SIG-M5 (cell line): ENCODE data around the gene AKT1.
"Not testable (repeated sequence)": the region's sequence is repeated elsewhere in the genome, so short reads cannot be mapped to it uniquely, and the experiment has no call there.

ENCODE experiments used
- DNase-seq: peaks from one replicate; lab custom pipeline; 2025; lab: John Stamatoyannopoulos, UW

AKT1 gene

DNA sequence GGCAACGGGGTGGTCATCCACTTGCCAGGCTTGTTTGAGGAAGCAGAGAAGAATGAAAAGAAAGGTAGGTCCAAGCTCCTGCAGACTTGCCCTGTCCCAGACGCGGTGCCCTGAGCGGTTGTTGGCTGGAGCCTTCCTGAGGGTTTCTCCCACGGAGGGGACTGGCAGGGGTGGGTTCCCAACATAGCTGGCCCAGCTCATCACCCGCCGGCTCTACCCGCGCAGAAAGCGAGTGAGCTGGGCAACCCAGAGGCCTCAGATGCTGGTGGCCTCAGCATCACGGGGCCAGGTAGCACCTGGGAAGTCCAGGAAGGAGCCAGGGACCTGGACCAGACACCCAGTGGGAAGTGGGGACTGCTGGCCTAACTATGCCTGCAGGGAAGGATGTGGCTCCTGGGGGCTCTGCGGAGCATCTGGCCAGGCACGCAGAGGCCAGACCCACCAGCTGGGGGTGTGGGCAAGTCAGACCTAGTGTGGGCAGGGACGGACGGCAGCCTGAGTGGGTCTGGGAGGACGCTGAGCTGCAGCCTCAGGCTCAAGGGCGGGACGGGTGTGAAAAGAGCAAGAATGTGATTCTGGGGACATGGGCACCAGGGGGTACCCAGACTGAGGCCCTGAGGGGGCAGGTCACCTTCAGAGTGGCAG, 57.1 kb downstream of the AKT1 start:
- DNase-seq = no peak

GRCh38 chr14:104735830-104736642, 59.5 kb downstream of the AKT1 start:
- DNase-seq = no peak

DNA sequence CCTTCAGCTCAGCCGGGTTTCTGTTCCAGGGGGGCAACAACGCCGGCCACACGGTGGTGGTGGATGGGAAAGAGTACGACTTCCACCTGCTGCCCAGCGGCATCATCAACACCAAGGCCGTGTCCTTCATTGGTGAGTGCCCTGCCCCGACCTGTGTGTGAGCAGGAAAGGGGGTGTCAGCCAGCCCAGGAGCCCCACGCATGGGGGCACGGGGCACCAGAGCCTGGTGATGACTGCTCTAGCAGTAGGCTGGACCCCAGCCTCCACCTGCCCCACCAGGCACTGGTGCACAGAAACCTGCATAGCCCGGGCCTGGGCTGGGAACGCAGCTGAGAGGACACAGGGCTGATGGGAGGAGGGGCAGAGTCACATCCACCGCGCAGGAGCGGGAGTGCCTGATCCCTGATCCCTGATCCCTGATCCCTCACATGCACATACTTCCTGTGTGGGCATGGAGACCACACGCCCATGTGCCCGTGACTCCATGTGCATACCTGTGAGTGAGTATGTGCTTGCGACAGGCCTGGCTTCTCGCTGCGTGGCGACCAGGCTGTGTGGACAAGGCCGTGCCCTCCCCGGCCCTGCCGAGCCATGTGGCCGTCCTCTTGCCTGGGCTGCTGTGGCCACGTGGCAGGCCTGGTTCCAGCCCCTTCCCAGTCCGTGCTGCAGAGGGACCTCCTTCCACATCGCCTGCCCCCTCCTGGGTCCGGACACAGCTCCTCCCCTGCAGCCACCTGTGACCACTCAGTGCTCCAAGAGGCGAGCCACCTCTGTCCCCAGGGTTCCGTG, 60.4 kb downstream of the AKT1 start:
- DNase-seq = no peak

DNA sequence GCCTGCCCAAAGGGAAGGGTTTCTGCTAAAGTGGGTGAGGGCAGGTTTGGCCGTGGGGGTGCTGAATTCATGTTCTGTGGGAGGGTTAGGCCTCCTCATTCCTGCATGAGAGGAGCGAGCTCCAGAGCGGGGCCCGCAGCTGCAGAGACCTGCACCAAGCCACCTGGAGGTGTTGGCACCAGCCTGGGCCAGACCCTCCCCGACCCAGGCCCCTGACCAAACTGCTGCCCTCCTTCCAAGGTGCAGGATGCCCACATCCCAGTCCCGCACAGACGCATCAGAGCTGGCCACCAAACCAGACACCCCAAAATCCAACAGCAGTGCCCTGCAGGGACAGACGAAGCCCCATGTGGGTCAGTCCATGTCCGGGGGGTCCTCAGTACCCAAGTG, 61.0 kb downstream of the AKT1 start:
- DNase-seq = no peak

GRCh38 chr14:104734051-104734587, 61.4 kb downstream of the AKT1 start:
- no peak for DNase-seq

DNA sequence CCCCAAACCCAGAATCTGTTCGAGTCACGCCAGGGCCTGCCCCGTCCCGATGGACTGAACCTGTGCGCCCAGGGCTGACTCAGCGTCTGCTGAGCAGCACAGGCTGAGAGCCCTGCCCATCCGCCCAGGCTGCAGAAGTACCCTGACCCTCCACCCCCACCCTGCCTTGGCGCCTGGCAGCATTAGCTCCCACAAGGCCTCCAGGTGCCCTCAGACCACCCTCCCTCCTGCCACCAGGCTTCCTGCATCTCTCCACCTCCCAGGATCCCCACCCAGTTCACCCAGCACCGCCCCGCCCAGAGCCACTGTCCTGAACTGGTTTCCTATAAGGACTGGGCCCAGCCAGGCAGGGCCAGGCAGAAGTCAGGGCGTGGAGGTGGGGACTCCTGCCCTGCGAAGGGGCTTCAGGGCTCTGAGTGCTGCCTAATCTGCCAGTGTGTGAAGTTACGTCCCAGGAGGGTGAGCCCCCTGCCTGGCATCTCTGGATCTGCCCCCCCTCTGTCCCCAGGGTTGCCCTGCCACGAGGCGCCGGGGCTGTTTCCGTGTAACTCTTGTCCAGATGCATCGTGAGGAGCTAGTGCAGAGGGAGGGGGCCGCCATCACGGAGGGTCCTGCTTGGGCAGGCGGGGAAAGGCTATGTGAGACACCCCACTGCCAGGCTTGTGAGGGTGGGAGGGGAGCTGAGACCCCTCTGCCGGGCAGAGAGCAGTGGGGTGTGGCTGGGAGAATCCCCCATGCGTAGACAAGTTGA, 62.4 kb downstream of the AKT1 start:
- DNase-seq = no peak

DNA sequence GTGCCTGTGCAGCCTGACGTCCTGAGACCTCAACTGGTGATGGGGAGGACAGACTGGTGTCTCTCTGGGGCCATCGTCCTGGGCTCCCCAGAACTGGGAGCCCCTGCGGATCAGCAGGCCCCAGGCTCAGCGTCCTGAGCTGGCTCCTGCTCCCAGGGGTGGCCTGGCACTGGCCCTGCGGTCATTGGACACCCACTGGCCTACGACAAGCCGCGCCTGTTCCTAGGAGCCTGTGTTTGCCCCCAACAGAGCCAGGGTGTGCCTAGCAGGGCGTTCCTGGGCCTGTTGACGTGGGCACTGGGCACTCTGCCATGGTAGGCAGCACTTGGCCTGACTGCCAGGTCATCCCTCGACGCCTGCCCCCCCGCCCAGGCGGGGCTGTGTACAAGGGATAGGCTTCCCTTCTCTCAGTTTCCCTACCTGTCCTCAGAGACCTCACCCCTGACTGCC, 63.2 kb downstream of the AKT1 start:
- no peak for DNase-seq

- no peak for DNase-seq
Measured at GRCh38 chr14:104731320-104732294, 63.9 kb downstream of the AKT1 start.

DNA sequence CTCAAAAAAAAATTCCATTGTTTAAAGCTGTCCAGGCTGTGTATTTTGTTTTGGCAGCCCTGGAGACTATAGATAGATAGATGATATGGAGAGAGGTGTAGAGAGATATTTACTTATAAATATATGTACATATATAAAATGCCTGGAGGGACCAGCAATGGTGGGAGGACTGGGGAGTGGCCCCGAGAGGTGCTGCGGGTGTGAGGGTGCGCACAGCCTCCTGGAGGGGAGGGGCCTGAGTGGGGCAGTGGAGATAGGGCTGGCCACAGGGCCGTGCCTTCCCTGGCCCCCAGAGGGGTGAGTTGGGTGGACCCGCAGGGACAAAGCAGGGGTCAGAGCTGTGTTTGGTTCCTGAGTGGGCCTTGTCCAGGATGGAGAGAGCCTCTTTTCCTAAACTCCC, 65.1 kb downstream of the AKT1 start:
- no peak for DNase-seq

GRCh38 chr14:104729835-104730181, 65.7 kb downstream of the AKT1 start:
- DNase-seq = no peak

DNA sequence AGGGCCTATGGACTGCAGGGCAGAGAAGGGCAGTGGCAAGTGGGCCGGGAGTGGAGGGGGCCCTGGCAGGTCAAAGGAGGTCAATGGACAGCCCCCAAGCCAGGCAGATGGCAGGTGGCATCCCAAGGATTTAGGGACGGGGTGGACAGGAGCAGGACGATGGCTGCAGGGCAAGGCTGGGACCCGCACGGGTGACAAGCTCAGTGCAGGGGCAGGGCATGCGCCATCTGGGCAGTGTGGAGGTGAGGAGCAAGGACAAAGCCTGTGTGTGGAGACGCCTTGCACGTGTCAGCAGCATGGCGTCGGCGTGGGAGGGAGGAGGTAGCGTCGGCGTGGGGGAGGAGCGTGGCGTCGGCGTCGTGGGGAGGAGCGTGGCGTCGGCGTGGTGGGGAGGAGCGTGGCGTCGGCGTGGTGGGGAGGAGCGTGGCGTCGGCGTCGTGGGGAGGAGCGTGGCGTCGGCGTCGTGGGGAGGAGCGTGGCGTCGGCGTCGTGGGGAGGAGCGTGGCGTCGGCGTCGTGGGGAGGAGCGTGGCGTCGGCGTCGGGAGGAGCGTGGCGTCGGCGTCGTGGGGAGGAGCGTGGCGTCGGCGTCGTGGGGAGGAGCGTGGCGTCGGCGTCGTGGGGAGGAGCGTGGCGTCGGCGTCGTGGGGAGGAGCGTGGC, 66.2 kb downstream of the AKT1 start:
- DNase-seq = not testable (repeated sequence)

- DNase-seq = no peak
Measured at GRCh38 chr14:104728631-104729030, 66.9 kb downstream of the AKT1 start.

DNA sequence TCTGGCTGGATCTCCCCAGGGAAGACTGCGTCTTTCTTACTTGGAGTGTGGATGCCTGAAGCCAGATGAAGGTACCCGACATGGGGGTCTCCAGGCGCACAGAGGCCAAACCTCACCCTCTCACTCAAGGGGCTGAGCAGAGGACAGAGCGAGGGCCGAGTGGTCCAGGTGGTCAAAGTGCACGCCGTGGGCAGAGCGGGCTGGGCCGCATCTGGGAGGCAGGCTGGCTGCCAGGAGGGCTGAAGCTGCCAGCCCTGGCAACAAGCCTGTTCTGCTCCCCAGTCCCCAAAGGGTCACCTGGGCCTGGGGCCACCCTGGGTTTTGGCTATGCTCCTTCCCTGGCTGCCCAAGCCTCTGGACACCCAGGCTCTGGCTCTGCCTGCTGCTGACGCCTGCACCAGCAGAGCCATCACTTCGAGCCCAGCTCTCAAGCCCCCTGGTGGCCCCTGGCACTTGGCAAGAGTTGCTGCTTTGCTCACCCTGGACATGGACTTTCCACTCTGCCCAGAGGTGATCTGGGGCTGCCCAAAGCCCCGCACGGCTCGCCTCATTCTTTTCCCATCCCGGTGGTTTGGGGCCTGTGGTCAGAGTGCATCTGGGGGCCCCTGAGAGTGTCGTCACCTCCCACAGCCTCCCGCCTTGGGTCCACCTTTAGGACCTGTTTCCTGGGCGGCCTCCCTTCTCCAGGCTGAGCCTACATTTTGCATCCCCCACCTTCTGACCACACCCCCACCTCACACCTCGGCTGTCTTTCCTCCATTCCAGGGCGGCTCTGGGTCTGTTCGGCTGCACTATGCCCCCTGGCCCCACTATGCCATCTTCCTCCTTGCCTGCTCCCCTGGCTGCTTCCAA, 68.7 kb downstream of the AKT1 start:
- no peak for DNase-seq

DNA sequence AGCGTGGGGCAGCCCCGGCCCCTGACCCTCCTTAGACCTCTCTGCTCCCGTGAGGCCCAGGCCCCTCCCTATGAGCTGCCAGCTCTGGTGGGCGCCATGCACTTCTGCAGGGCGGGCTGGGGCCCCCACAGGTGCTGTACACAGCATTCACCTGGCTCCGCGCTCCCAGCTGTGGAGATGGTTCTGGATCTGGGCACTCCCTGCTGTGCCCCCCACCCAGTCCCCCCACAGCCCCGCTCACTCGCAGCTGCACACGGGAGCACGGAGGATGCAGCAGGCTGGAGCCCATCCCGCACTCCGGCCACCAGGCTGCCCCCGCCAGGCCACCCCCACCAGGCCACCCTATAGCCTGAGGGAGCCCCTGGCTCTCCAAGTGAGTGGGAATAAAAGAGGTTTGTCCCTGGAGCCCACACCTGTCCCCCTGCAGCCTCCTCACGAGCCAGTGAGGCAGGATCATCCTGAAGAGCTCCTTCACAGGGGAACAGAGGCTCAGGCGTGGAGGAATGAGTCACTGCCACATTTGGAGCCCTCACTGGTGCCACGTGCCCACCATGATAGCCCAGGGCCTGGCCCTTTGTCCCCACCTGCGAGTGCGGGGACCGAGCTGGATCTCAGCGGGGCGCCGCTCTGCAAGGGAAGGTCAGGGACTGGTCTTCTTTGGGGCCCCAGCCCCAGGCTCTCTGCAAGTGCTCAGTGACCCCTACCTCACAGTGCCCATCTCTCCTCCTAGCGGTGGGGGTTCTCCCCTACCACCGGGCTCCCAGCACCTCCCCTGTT, 69.6 kb downstream of the AKT1 start:
- no peak for DNase-seq

GRCh38 chr14:104724981-104725771, 70.4 kb downstream of the AKT1 start:
- no peak for DNase-seq

DNA sequence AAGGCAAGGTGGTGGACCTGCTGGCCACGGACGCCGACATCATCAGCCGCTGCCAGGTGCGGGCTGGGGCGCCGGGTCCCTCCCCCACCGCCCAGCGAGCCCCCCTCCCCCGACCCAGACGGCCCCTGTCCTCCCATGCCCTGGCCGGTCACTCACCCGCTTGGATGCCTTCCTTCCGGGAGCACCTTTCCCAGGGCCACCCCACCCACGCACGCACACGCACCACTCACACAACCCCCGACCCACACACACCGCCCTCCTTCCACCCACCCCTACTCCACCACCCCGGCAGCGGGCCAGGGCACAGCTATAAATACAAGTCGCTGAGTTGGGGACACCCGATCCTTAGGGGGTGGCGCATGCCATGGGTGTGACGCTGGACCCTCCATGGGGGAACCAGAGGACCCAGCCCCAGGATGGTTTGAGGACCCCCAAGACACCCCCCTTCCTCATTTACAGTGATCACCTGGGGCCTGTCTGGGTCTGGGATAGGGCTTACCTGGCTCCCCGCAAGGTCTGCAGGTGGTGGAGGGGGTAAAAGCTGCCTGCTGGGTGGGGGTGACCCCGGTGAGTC, 71.1 kb downstream of the AKT1 start:
- DNase-seq = no peak
